Astrocyte (in vitro differentiated cells and primary cell): ENCODE results near the gene DAGLA. TPM values are rescaled to one million over a fixed set of nuclear protein-coding genes. Genes with fewer than 3 reads are reported as not detected.
A peak's percentile ranks its signal among the peaks of the same experiment; 100 is the strongest.

Experiments
- DNase-seq: peaks from one replicate; pipeline ENCODE4 v3.0.0-alpha.2; 2010; ENCODE audit warnings: low read depth
- FAIRE-seq: peaks from 2 replicates; lab custom pipeline; 2011; peaks lifted over from hg19 to GRCh38; lab: Jason Lieb, UNC
- H2AFZ ChIP-seq: 2 replicates; pipeline ENCODE4 v1.6.0; 2012; ENCODE audit warnings: low read depth, low read length, inconsistent platforms
- H3K27ac ChIP-seq: 2 replicates; pipeline ENCODE4 v1.5.1; 2011; ENCODE audit warnings: low read depth, low read length, inconsistent platforms
- H3K27me3 ChIP-seq: 2 replicates; pipeline ENCODE4 v1.6.0; 2011; ENCODE audit warnings: low read length, inconsistent platforms; ENCODE audit not compliant: insufficient read depth
- H3K36me3 ChIP-seq: 2 replicates; pipeline ENCODE4 v1.5.1; 2011; ENCODE audit warnings: low read length, inconsistent platforms; ENCODE audit not compliant: insufficient read depth
- H3K4me1 ChIP-seq: 2 replicates; pipeline ENCODE4 v1.5.1; 2011; ENCODE audit warnings: low read length, inconsistent platforms; ENCODE audit not compliant: insufficient read depth
- H3K4me2 ChIP-seq: 2 replicates; pipeline ENCODE4 v1.6.0; 2012; ENCODE audit warnings: low read length, inconsistent platforms
- H3K4me3 ChIP-seq: 2 replicates; pipeline ENCODE4 v1.5.1; 2011; ENCODE audit warnings: low read depth, mild to moderate bottlenecking, low read length, inconsistent platforms; ENCODE audit not compliant: insufficient read depth
- H3K79me2 ChIP-seq: 2 replicates; pipeline ENCODE4 v1.6.0; 2012; ENCODE audit warnings: mild to moderate bottlenecking, low read length, inconsistent platforms; ENCODE audit not compliant: insufficient read depth
- H3K9ac ChIP-seq: 2 replicates; pipeline ENCODE4 v1.6.0; 2012; ENCODE audit warnings: mild to moderate bottlenecking, low read length, inconsistent platforms
- H3K9me3 ChIP-seq: 2 replicates; pipeline ENCODE4 v1.5.1; 2012; ENCODE audit warnings: low read depth, mild to moderate bottlenecking, low read length, inconsistent platforms; ENCODE audit not compliant: insufficient read depth
- H4K20me1 ChIP-seq: 2 replicates; pipeline ENCODE4 v1.6.0; 2012; ENCODE audit warnings: low read length, inconsistent platforms; ENCODE audit not compliant: insufficient read depth
- H3K27ac Mint-ChIP-seq: one replicate; pipeline ENCODE4 v1.8.0; 2021; ENCODE audit warnings: mild to moderate bottlenecking, mixed read lengths; ENCODE audit not compliant: unreplicated experiment
- H3K27me3 Mint-ChIP-seq: one replicate; pipeline ENCODE4 v1.8.0; 2021; ENCODE audit warnings: low read depth, mixed read lengths; ENCODE audit not compliant: unreplicated experiment
- H3K36me3 Mint-ChIP-seq: one replicate; pipeline ENCODE4 v1.8.0; 2021; ENCODE audit warnings: low read depth, mixed read lengths; ENCODE audit not compliant: unreplicated experiment
- H3K4me1 Mint-ChIP-seq: one replicate; pipeline ENCODE4 v1.8.0; 2021; ENCODE audit warnings: low read depth, mixed read lengths; ENCODE audit not compliant: unreplicated experiment
- H3K4me3 Mint-ChIP-seq: one replicate; pipeline ENCODE4 v1.8.0; 2021; ENCODE audit warnings: mild to moderate bottlenecking, moderate library complexity, mixed read lengths; ENCODE audit not compliant: unreplicated experiment
- H3K9me3 Mint-ChIP-seq: one replicate; pipeline ENCODE4 v1.8.0; 2021; ENCODE audit warnings: mild to moderate bottlenecking, mixed read lengths; ENCODE audit not compliant: unreplicated experiment
- CTCF ChIP-seq: IDR thresholded peaks from 2 replicates; pipeline ENCODE4 v1.5.1; 2011; ENCODE audit warnings: low read depth, mild to moderate bottlenecking, inconsistent platforms, low read length, moderate library complexity; ENCODE audit not compliant: insufficient read depth
- EZH2 ChIP-seq: IDR thresholded peaks from 2 replicates; pipeline ENCODE4 v1.6.1; 2012; ENCODE audit warnings: mild to moderate bottlenecking, low read length, inconsistent platforms; ENCODE audit not compliant: insufficient read depth
- total RNA-seq: library from RNA; stranded (reverse); gene quantifications from 2 replicates; pipeline ENCODE4 v1.2.1, GENCODE V29; 2021

The DAGLA gene
- total RNA-seq, 1 donor from 2014 or later, result 5.5 TPM

DNA sequence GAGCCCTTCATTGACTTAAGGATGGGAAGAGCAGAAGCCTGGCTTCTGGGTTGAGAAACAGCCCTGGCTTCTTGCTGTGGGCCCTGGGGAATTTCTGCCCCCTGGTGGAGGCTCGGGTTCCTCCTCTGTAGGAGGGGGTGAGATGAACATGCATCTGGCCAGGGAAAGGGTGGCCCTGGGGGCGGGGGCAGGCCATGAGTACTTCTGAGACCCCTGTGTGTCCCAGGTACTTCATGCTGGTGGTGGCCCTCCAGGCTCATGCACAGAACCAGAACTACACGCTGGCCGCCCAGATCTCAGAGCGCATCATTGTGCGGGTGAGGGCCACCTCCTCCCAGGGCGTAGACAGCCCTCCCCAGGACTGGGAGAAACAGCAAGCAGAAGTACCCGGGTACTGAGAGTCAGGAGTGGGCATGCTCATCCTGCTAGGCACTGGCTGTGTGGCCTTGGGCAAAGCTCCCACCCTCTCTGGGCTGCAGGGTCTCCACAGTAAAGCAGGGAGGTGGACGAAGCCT lies 96.4 kb downstream of the DAGLA start:
- Histone ChIP-seq H3K79me2 (no peaks in the 10 kb centered on the region), H3K9ac (no peak overlapping the region), H2AFZ (no peak overlapping the region), H3K27me3 (no peaks in the 10 kb centered on the region), H3K27ac (no peak overlapping the region), H4K20me1 (peaks cover 6% of the 10 kb centered on the region), H3K4me3 (no peak overlapping the region), H3K4me1 (peaks cover 3% of the 10 kb centered on the region), H3K9me3 (no peaks in the 10 kb centered on the region), H3K4me2 (no peak overlapping the region), H3K36me3 (no peaks in the 10 kb centered on the region)
- H3K27me3 Mint-ChIP-seq, result no peaks in the 10 kb centered on the region
- H3K9me3 Mint-ChIP-seq, result no peaks in the 10 kb centered on the region
- H3K36me3 Mint-ChIP-seq, result peaks cover 6% of the 10 kb centered on the region
- no peak overlapping the region for H3K27ac Mint-ChIP-seq
- FAIRE-seq (no peak), DNase-seq (peak; percentile 22)
- H3K4me1 Mint-ChIP-seq, result no peaks in the 10 kb centered on the region
- no peak for TF ChIP-seq EZH2
- peak; percentile 71 for TF ChIP-seq CTCF
- H3K4me3 Mint-ChIP-seq, result no peak overlapping the region

DNA sequence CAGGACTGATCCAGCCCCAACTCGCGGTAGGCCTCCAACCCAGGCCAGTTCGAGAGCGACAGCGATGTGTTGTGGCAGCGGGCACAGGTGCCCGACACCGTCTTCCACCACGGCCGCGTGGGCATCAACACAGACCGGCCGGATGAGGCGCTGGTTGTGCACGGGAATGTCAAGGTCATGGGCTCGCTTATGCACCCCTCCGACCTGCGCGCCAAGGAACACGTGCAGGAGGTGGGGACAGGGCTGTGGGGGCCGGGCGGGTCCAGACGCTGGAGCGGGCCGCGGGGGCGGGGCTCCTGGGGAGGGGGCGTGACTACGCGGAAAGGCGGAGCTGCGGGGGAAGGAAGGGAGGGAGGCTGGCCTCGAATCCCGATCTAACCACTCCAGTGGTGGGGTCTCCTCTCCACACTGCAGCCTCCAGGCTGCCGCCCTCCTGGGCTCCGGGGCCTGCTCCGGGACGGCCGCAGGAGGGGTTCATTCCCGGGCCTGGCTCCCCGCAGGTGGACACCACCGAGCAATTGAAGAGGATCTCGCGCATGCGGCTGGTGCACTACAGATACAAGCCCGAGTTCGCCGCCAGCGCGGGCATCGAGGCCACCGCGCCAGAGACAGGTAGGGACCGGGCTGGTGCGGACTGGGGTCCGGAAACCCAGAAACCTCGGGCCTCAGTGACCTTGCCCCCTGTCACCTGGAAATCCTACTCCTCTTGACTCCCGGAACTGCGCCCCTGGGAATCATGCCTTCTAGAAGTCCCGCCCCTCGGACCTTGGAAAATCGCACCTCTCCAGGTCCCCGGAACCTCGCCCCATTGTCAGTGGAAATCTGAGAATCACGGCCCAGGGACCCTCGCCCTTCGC lies 97.3 kb downstream of the DAGLA start:
- H3K4me2 ChIP-seq, result peak overlapping the region; percentile 57
- H3K27me3 ChIP-seq, result no peaks in the 10 kb centered on the region
- peaks cover 13% of the 10 kb centered on the region for H4K20me1 ChIP-seq
- FAIRE-seq, result no peak
- no peaks in the 10 kb centered on the region for H3K9me3 ChIP-seq
- H3K4me3 ChIP-seq, result no peak overlapping the region
- TF ChIP-seq EZH2, result no peak
- TF ChIP-seq CTCF, result no peak
- no peaks in the 10 kb centered on the region for H3K27me3 Mint-ChIP-seq
- no peaks in the 10 kb centered on the region for H3K36me3 ChIP-seq
- peaks cover 4% of the 10 kb centered on the region for H3K4me1 Mint-ChIP-seq
- H3K9ac ChIP-seq, result no peak overlapping the region
- H3K27ac ChIP-seq, result no peak overlapping the region
- no peaks in the 10 kb centered on the region for H3K9me3 Mint-ChIP-seq
- no peaks in the 10 kb centered on the region for H3K79me2 ChIP-seq
- no peak overlapping the region for H3K4me3 Mint-ChIP-seq
- H3K4me1 ChIP-seq, result peaks cover 3% of the 10 kb centered on the region
- no peak overlapping the region for H2AFZ ChIP-seq
- peak overlapping the region; percentile 26 for H3K27ac Mint-ChIP-seq
- DNase-seq, result no peak
- peaks cover 6% of the 10 kb centered on the region for H3K36me3 Mint-ChIP-seq
